Activated naive CD4-positive, alpha-beta T cell treated with Interleukin-2 at 50 U/mL for 16 hours (primary cell): ENCODE data around the gene CPEB4.
A peak's percentile ranks its signal among the peaks of the same experiment; 100 is the strongest.

ENCODE experiments used
- DNase-seq: peaks from one replicate; pipeline ENCODE4 v3.0.0-alpha.2; 2020

CPEB4 gene

GRCh38 chr5:173953528-173954090 lies 65.5 kb downstream of the CPEB4 start:
- no peak for DNase-seq

GRCh38 chr5:173954671-173955521 lies 66.7 kb downstream of the CPEB4 start:
- DNase-seq = no peak

- DNase-seq = no peak
These were observed 72.8 kb downstream of the CPEB4 start for GRCh38 chr5:173960986-173961385.

GRCh38 chr5:173961418-173961817 lies 73.3 kb downstream of the CPEB4 start:
- DNase-seq = no peak

GRCh38 chr5:173962436-173962972 lies 74.4 kb downstream of the CPEB4 start:
- DNase-seq = no peak

- no peak for DNase-seq
These were observed 75.2 kb downstream of the CPEB4 start for GRCh38 chr5:173963182-173963838.

GRCh38 chr5:173963867-173964441 lies 75.8 kb downstream of the CPEB4 start:
- DNase-seq = no peak

GRCh38 chr5:173964506-173964905 lies 76.4 kb downstream of the CPEB4 start:
- DNase-seq = no peak

GRCh38 chr5:173967241-173967640 lies 79.1 kb downstream of the CPEB4 start:
- DNase-seq = no peak

GRCh38 chr5:173968154-173968797 lies 80.1 kb downstream of the CPEB4 start:
- DNase-seq = no peak

- DNase-seq = no peak
These were observed 81.3 kb downstream of the CPEB4 start for GRCh38 chr5:173969167-173970049.

GRCh38 chr5:173970878-173971650 lies 82.9 kb downstream of the CPEB4 start:
- DNase-seq = no peak

- no peak for DNase-seq
These were observed 83.7 kb downstream of the CPEB4 start for GRCh38 chr5:173971681-173972345.

GRCh38 chr5:173972607-173972924 lies 84.4 kb downstream of the CPEB4 start:
- no peak for DNase-seq

- peak; percentile 78 for DNase-seq
These were observed 84.9 kb downstream of the CPEB4 start for GRCh38 chr5:173972925-173973615.

GRCh38 chr5:173973616-173973969 lies 85.4 kb downstream of the CPEB4 start:
- DNase-seq = peak; percentile 23

GRCh38 chr5:173974688-173975239 lies 86.6 kb downstream of the CPEB4 start:
- no peak for DNase-seq

GRCh38 chr5:173981185-173981761 lies 93.1 kb downstream of the CPEB4 start:
- no peak for DNase-seq

- no peak for DNase-seq
These were observed 96.1 kb downstream of the CPEB4 start for GRCh38 chr5:173984218-173984617.
